GM19043 (cell line): ENCODE data around the gene PRUNE2.

Experiments used
- ATAC-seq: cut with Tn5 transposase; IDR thresholded peaks from one replicate; pipeline ENCODE4 v1.9.1; 2021; ENCODE audit warnings: low read depth; ENCODE audit not compliant: unreplicated experiment

Gene PRUNE2

DNA sequence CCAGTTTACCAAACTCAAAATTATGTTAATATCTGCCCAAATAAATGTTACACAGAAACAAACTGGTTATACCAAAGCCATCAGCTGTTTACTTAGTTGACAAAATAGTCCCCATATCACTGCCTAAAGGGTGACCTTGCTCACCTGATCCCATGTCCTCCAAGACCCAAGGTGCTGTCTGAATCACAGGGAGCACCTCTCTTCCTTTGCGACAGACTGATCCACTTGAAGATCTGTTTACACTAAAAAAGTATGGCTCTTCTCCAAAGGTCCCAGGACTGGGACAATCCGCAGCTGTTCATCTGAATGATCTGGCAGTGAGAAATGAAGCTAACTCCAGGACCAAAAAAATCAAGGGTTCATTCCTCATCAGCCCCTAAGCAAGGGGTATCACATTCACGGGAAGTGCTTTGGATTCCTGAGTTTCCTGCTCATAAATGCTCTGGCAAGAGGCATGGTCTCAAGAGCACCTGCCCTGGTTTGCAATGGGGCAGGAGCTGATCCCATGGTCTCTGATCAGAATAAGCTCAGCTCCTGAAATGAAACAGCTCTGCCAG, 5.0 kb downstream of the PRUNE2 start:
- no peak for ATAC-seq

DNA sequence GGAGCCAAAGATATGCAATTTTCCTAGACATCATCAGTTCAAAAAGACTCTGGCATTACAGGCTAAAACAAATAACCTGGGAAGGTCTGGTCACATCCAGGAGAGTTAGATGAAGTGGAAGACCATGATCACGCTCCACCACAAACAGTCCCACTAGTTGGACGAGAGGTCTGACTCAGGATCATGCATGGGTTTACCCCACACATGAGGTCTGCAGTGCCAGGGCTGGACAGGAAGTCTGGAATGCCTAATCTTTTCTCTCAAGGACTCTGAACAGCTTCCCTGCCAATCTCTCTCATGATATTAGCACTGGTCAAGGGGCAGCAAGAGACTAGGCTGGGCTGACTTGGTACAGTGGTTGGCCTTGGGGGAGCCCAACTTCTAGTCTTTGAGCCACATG, 7.1 kb downstream of the PRUNE2 start:
- ATAC-seq, result no peak

DNA sequence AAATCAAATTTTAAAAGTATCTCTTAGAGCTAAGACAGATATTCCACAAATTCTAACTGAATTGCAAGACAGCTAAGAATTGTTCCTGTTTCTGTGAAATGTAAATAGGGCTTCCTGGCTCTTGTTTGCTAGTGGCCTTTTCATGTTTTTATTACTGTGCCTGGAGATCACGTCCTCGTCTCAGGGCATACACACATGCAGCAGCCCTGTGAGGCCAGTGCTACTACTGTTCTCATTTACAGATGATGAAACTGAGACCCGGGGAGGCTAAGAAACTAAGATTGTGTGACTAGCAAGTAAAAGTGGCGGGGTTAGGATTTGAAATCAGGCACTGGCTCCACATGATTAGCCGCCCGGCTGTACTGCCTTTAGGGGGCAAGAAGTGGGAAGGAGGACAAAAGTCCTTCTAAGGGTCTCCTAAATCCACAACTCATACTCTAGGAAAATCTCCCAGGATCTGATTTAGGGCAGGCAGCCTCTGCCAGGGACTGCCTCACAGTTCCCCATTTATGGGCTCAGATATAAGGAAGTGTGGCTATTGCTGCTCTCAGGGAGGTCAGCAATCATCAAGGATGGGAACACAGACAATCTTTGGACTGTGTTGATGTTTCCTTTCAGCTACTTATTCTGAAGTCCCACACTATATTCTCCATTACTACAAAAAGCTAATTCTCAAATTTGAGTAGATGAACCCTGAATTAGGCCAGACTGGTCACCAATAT, 7.9 kb downstream of the PRUNE2 start:
- ATAC-seq, result no peak

DNA sequence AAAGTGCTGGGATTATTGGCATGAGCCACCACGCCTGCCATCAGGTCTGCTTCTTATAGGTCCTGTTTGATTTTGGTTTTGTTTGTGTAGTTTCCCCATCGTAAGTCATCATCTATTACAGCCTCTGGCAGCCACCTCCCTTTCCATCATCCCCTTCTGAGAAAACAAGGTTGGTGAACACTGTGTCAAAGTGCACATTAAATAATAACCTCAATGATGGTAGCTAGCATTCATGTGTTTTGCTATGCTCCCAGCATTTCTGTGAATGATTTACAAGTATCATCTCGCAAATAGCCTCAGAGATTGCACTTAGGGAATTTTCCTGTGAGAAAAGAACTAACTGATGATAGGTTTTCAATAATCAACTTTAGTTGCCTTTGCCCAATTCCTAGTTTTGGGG, 9.9 kb downstream of the PRUNE2 start:
- ATAC-seq, result no peak

DNA sequence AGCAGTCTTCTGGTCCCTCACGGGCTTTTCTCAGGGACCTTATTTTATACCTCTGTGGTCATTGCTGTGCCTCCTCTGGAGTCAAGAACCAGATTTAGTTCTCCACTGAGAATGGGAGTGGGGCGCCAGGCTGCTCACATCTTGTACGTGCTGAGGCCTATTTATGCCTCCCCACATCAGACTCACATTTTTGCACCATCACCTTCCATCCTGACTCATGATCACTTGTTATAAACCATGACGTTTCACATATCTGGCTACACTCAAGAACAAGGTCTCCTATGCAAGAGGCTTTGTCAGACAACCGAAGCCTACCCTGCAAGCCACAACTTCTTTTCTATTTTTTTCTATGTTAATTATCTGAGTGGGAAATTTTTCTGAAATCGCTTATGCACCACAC, 10.7 kb downstream of the PRUNE2 start:
- no peak for ATAC-seq

DNA sequence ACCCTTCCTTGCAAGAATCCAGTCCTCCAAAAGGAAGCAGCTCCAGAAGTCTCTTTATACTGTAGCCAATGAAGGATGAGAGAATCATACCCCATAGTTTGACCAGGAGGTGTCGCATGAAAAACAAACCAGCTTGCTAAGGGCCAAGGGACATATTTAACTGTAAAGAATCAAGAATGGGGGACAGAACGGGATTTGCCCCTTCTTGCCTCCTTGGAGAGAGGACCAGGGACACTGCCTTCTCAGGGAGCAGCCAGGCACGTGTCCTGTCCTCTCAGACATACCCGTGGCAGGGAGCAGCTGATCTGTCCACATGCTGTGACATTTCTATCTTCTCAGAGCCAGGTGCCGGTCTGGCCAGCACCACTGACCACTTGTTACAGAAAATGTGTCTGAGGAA, 11.7 kb downstream of the PRUNE2 start:
- ATAC-seq, result no peak

DNA sequence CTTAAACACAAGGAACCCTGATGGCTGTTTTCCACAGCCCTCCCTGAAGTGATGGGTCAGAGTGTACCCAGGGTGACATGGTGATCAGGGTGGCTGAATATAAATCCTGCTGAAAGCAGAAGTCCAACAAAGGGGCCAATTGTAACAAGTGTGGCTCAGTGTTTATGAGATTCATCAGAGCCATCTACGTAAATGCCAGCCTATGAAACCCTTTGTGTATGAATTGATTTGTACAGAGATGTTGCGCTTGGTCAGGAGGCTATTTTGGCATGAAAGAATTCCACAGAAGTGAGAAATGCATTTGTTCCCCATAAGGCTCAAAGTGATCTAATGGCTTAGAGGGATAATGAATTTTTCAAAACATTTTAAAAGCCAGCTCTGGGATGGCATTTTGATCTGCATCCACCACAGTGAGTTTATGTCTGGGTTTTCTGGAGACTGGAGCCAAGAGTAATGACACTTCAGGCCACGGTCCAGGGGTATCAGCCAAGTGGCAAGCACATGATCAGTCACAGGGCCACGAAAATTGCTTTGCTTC, 12.4 kb downstream of the PRUNE2 start:
- no peak for ATAC-seq

DNA sequence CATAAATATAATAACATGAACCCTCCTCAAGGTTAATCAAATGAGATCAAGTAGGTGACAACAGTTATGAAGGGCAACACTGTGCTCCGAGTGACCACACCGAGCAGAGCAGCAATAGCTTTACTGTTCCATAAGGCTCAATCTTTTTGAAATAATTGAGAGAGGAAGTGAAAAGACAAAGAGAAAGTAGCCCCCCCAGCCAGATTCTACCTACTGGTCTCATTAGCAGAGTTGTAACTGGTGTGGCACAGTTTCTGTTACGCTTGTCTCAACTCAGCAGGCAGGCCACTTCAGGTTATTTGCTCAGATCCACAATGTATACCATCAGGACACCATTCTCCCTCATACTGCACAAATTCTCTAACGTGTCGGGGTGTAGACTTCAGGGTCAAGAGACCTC, 14.0 kb downstream of the PRUNE2 start:
- no peak for ATAC-seq

DNA sequence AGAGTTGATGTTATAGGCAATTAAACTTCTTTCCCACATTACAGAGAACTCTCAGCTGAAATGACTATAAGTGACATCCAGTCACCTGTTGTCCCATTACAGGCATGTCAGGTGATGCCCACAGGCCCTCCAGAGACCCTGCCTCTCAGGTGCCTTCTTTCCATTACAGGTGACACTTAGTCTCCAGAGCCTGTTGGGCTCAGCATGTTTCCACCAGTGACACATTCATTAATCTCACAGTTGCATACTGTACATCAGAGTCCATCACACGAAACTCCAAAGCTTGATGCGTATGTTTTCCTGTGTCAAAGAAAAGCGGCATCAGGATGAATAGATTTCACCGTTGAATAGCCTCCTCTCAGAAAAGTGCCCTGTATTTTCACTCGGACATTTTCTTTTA, 14.6 kb downstream of the PRUNE2 start:
- ATAC-seq, result no peak

DNA sequence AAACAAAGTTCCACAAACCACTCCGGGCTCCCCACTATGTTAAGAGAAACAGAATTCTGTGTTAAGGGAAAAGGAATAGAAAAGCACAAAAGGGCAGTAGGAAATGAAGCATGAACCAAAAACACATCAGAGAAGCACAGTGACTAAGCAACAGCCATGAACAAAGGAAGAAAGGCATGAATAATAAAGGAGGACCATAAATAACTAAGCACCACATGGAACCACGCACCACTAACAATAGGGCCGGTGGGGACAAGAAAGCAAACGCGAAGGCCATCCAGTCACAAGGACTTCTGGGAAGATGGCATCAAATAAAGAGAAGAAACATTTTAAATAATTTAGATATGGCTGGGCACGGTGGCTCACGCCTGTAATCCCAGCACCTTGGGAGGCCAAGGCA, 18.0 kb downstream of the PRUNE2 start:
- ATAC-seq, result no peak

DNA sequence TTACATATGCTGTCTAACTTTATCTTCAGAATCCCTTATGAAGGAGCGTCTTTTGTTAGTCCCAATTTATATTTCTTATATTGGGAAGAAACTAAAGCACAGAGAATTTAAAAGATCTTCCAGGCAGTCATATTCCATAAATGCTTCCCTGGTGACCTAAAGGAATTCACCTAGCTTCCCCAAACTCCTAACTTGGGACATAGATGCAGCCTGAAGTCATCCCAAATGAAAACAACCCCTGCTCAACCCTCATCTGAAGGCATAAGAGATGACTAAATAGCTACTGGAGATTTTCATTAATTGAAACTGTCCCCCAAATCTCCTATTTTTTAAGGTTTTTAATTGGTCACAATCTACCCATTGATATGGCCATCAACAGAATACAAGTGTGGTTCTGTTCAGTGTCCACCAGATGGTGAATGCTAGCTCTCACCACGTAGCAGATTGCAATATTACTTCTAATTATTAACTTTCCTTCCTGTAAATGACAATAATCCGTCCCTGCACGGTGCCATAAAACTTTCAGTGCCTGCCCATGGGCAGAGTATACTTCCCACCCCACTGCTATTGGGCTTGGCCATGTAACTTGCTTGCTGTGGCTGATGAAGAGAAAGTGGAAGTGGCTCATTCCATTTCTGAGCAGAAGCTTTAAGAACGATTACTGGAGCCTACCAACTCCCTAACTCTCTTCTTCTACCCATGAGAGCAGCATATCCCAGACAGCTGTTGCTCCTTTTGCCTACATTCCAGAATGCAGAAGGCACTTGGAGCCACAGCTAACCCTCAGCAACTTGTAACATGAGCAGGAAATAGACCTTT, 18.7 kb downstream of the PRUNE2 start:
- ATAC-seq, result no peak

DNA sequence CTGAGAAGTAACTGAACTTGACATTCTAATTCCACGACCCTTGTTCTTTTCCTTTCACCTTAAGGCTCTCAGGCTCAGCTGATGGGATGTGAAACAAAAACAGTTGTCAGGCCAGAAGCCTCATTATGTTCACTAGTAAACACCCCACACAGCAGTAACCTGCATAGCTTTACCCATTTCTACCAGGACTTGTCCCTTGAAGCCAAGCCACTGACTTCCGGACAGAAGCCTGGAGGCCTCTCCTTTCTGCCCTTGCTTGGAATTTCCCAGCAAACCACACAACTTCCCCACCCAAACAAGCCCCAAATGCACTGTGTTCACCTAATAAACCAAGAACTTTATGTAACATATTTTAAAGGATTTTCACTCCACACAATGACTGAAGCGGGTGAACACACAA, 19.6 kb downstream of the PRUNE2 start:
- ATAC-seq, result no peak

DNA sequence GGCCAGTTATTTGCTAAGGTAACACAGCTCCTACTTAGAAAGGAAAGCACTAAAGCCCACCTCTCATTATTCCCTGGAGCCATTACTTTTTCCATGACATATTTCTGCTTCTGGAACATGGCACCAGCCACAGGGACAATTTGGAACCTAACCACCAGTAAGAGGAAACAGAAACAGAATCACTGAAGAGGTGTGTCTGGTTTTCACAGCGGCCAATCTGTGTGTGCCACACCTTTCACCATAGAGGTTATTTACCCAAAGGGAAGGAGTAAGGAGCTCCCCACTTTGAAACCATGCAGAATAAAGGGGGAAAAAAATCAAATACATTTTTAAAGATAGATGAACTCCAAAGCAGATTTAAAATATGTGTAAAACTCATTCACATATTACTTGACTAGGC, 21.1 kb downstream of the PRUNE2 start:
- ATAC-seq, result no peak

DNA sequence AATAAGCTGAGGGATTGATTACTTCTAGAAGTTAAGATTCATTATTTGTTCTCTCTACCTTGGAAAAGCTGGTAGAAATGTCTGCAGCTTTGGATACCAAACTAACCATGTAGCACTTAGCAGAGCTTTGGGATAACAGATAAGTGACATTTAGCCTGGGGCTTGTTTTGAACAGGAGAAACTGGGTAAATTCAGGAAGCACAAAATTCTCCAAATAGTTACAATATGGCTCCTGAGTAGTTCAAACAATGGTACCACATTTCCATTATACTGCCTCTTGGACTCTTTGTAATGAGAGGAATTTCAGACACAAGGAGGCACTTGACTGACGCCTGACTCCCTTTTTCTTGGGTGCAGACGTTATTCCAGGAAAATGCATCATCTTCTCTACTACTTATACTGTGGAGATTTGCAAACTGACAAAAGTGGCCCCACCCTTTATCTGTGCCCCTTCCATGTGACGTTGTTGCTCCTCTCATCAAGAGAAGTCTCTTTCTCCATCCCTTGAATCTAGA, 22.5 kb downstream of the PRUNE2 start:
- ATAC-seq, result no peak

DNA sequence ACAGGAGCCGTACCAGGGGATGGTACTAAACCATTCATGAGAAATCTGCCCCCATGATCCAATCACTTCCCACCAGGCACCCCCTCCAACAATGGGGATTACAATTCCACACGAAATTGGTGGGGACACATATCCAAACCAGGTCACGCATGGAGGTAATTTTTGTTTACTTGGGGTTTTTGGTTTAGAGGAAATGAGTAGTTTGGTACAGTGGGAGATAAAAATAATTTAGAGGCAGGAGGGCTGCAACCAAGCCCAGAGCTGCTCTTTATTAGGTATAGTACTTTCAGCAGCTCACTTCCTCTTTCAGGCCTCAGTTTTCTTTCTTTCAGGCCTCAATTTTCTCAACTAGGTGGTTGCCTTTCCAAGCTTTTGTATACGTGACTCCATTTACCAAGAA, 23.2 kb downstream of the PRUNE2 start:
- ATAC-seq, result peak; percentile 85

DNA sequence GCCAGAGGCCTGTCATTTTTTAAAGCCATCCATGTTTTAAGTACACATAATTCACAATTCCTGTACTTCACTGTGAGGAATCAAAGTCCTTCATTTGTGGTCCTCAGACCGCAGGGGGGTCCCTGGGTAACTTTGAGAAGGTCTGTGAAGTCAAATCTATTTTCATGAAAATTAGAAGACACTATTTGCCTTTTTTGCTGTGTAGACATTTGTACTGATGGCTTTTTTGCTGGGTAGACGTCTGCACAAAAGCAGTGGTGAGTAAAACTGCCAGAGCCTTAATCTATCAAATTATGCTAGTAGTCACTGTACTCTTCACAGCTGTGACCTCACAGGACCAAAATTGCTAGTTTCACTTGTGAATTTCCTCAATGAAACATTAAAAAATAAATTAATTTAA, 25.7 kb downstream of the PRUNE2 start:
- no peak for ATAC-seq

DNA sequence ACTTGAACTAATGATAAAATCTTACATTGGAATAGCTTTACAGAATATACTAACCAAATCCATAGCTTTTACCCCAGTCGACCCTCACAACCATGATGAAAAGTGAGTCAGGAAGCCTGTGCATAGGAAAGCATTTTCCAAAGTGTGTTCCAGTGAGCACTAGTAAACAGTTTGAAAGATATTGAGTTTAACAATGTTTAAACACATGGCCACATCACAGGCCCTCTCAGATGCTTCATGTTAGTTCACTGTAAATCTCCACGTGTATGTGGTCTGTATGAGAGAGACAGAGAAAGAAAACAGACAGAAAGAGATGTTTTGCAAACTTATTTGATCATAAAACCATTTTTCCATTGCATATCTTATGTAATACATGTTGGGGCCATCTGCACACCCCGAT, 27.0 kb downstream of the PRUNE2 start:
- ATAC-seq, result no peak

DNA sequence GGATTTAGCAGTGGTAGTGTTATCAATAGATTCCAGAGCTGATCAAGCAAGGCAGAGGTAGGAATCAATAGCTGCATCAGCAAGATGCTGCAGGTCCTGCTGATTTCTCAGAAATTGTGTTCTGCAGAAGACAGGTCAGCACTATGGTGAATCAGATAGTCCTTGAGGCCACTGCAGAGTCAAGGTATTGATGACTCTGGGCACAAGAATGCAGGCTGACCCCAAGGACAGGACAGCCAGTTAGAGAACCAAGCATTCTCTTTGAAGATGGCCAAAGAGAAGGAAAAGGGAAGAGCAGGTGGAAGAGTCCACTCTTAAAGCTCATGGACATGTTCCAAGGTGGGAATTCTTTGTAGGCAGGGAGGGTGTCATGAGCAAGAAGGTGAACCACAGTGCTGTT, 28.0 kb downstream of the PRUNE2 start:
- ATAC-seq, result no peak

DNA sequence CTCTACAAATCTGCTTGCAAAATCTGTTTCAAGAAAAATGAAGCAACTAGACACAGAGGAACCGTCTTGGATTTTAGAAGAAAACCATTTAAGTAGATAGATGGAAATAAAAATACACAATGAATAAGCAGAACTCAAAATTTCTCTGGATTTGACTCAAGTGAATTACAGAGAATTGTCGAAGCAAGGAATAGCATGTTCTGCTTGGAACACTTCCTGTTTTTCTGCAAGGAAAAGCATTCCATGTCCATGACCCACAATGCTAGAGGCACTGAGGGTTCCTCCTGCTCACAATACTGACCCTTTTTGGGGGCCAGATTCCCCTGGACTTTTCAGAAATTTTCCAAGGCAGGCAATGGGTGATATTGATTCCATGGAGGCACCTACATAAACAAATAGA, 29.8 kb downstream of the PRUNE2 start:
- ATAC-seq, result no peak

DNA sequence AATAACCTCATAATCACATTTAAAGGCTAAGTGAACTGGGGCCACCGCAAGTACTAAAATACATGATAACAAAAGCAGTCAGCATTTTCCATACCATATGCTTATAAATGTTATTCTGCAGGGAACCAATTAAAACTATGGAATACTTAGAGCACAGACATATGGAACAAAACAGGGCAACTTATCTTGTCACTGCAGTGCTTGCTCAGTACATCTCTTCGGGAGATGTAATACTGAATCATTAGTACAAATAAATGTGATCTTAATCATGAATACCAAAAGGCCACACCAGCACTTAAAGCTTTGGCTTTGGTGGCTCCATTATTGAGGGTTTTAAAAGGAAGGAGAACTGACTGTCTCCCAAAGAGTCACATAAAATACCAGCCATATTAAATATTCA, 32.1 kb downstream of the PRUNE2 start:
- ATAC-seq, result no peak

DNA sequence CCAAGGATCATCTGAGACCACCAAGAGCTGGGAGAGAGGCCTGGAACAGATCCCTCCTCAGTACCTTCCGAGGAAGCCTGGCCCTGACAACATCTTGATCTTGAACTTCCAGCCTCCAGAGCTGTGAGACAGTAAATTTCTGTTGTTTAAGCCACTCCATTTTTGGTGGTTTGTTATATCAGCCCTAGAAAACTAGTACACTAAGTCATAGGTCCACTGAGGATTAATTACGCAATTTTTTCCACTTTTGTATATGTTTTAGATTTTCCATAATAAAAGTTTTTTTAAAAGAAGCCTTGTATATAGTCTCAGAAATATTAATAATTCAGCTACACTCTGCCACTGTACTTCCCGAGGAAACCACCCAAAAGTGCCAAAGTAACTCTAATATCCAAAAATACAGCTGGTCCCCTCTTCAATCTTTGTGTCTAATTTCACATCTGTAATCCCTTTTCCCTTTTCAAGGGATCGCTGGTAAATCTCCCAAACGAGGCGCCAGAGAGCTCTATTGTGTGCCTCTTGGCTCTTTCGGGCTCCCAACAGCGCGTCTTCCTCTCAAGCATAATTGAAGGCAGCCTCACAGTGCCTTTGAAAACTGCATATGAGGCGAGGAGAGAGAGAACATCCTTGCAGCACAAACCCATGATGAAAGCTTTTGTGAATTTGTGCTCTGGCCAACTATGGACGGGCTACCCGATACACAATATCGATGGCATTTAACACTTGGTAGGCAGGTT, 32.7 kb downstream of the PRUNE2 start:
- ATAC-seq, result no peak
